Gastrocnemius medialis (tissue), 4 donors: ENCODE results near the gene TMEM269. TPM values are rescaled to one million over a fixed set of nuclear protein-coding genes. Genes with fewer than 3 reads are reported as not detected.

Source experiments
- ATAC-seq, 2 donors: fragments of 150-250 bp; one replicate each; pipeline ENCODE4 v1.9.1; 2016
- DNase-seq, 2 donors: peaks; one replicate each; pipeline ENCODE4 v3.0.0-alpha.2; 2019
- H3K27ac ChIP-seq, 4 donors: fragments of 200-600 bp; sonication (generic); 1 replicate in 1 of 4; 2 replicates in 3 of 4; pipeline ENCODE4 v1.5.1; 2016 to 2018; ENCODE audit warnings: mild to moderate bottlenecking in 2 of 4, moderate library complexity in 1 of 4
- H3K27me3 ChIP-seq, 3 donors: fragments of 200-600 bp; sonication (generic) in 2 of 3; 1 replicate in 1 of 3; 2 replicates in 2 of 3; pipeline versions ENCODE4 v1.5.1 to v1.6.0; 2016 to 2019; ENCODE audit warnings: mild to moderate bottlenecking in 1 of 3, moderate library complexity in 1 of 3
- H3K36me3 ChIP-seq, 2 donors: fragments of 200-600 bp; sonication (generic) in 1 of 2; one replicate each; pipeline ENCODE4 v1.5.1; 2017 to 2018
- H3K4me1 ChIP-seq, 2 donors: fragments of 200-600 bp; sonication (generic) in 1 of 2; one replicate each; pipeline ENCODE4 v1.5.1; 2016 to 2017; ENCODE audit warnings: mild to moderate bottlenecking in 2 of 2
- H3K4me3 ChIP-seq, 4 donors: fragments of 200-600 bp; sonication (generic) in 3 of 4; 1 replicate in 1 of 4; 2 replicates in 3 of 4; pipeline ENCODE4 v1.5.1; 2016 to 2019; ENCODE audit warnings: mild to moderate bottlenecking in 2 of 4
- H3K9me3 ChIP-seq, 3 donors: fragments of 200-600 bp; sonication (generic) in 2 of 3; 1 replicate in 1 of 3; 2 replicates in 2 of 3; pipeline ENCODE4 v1.5.1; 2016 to 2019
- CTCF ChIP-seq, 5 experiments: fragments of 450-650 bp in 3 of 5; fragments of 200-600 bp in 2 of 5; sonication (generic) in 2 of 5; IDR thresholded peaks in 4 of 5; conservative IDR thresholded peaks in 1 of 5; 1 replicate in 4 of 5; 2 replicates in 1 of 5; pipeline ENCODE4 v1.5.1; 2016 to 2019; ENCODE audit warnings: antibody characterized with exemption in 5 of 5, mild to moderate bottlenecking in 3 of 5, moderate library complexity in 3 of 5
- POLR2A ChIP-seq, 2 donors: fragments of 450-650 bp; IDR thresholded peaks; one replicate each; pipeline ENCODE4 v1.6.1; 2017; ENCODE audit warnings: antibody characterized with exemption in 2 of 2, mild to moderate bottlenecking in 2 of 2, moderate library complexity in 2 of 2
- in situ Hi-C, 4 donors: fragments of 200-750 bp; cut with MboI; loops; one replicate each; pipeline versions ENCODE4 v1.15.0 to v1.8.0; 2017; ENCODE audit warnings: low sequenced_read_pairs in 4 of 4
- intact Hi-C: fragments of 100-400 bp; cut with DNase I; formaldehyde crosslinking; loops from one replicate; pipeline ENCODE4 v1.15.1; 2023; ENCODE audit warnings: low total_unique reads
- total RNA-seq, 4 donors: library from RNA; depleted of rRNA; stranded (reverse); fragments of >200 nt; gene quantifications; one replicate each; pipeline versions ENCODE4 v1.1.0 to v1.2.3, GENCODE V29; 2016

The TMEM269 gene
- total RNA-seq, 4 donors from 2014 or later = 0.19 to 0.25 TPM; not detected in 2

GRCh38 chr1:42820813-42821212 lies 36.0 kb downstream of the TMEM269 start:
- intact Hi-C loops (no loop called here), in situ Hi-C loops (no loop called here)
- Histone ChIP-seq H3K9me3 (no peaks in the 10 kb centered on the region), H3K27me3 (no peaks in the 10 kb centered on the region), H3K4me3 (no peak overlapping the region), H3K36me3 (no peaks in the 10 kb centered on the region), H3K27ac (no peak overlapping the region), H3K4me1 (peaks cover 10 to 25% of the 10 kb centered on the region in 2 donors)
- no peak for ATAC-seq
- DNase-seq = no peak
- TF ChIP-seq POLR2A (IDR thresholded peaks at IDR 0.05) (no peak), CTCF (IDR thresholded peaks at IDR 0.05 in 4 of 5, conservative IDR thresholded peaks at IDR 0.05 in 1 of 5) (no peak)

- intact Hi-C loops = no loop called here
Observed at GRCh38 chr1:42821690-42822089, 36.9 kb downstream of the TMEM269 start.

GRCh38 chr1:42822800-42823392 lies 38.1 kb downstream of the TMEM269 start:
- Histone ChIP-seq H3K36me3 (no peaks in the 10 kb centered on the region), H3K27me3 (no peaks in the 10 kb centered on the region), H3K27ac (no peak overlapping the region), H3K9me3 (no peaks in the 10 kb centered on the region), H3K4me3 (no peak overlapping the region), H3K4me1 (peaks cover 10 to 13% of the 10 kb centered on the region in 2 donors)
- TF ChIP-seq CTCF (IDR thresholded peaks at IDR 0.05 in 4 of 5, conservative IDR thresholded peaks at IDR 0.05 in 1 of 5) (no peak), POLR2A (IDR thresholded peaks at IDR 0.05) (no peak)
- no peak for DNase-seq
- ATAC-seq = no peak
- intact Hi-C loops (no loop called here), in situ Hi-C loops (no loop called here)

More at GRCh38 chr1:42821690-42822089, 36.9 kb downstream of the TMEM269 start:
- in situ Hi-C loops = no loop called here
- Histone ChIP-seq H3K27me3 (no peaks in the 10 kb centered on the region), H3K4me1 (peaks cover 10 to 18% of the 10 kb centered on the region in 2 donors), H3K36me3 (no peaks in the 10 kb centered on the region), H3K27ac (no peak overlapping the region), H3K9me3 (no peaks in the 10 kb centered on the region), H3K4me3 (no peak overlapping the region)
- ATAC-seq = no peak
- TF ChIP-seq CTCF (IDR thresholded peaks at IDR 0.05 in 4 of 5, conservative IDR thresholded peaks at IDR 0.05 in 1 of 5) = no peak
- no peak for TF ChIP-seq POLR2A (IDR thresholded peaks at IDR 0.05)
- DNase-seq = no peak

GRCh38 chr1:42824481-42825035 lies 39.8 kb downstream of the TMEM269 start:
- no peak overlapping the region for H3K27ac ChIP-seq
- intact Hi-C loops (no loop called here), in situ Hi-C loops (no loop called here)
- no peak for ATAC-seq
- H3K4me1 ChIP-seq = peaks cover 10 to 11% of the 10 kb centered on the region in 2 donors
- H3K36me3 ChIP-seq = no peaks in the 10 kb centered on the region
- DNase-seq = no peak
- H3K4me3 ChIP-seq = no peak overlapping the region
- no peaks in the 10 kb centered on the region for H3K9me3 ChIP-seq
- no peaks in the 10 kb centered on the region for H3K27me3 ChIP-seq
- TF ChIP-seq POLR2A (IDR thresholded peaks at IDR 0.05) = no peak
- no peak for TF ChIP-seq CTCF (IDR thresholded peaks at IDR 0.05 in 4 of 5, conservative IDR thresholded peaks at IDR 0.05 in 1 of 5)
